MCF 10A (cell line): Measurements from ENCODE around the gene PGGHG. TPM values are rescaled to one million over a fixed set of nuclear protein-coding genes. Genes with fewer than 3 reads are reported as not detected.

ENCODE experiments used
- BruUV-seq: library from RNA; stranded (reverse); fragments of 400-500 nt; replicated peaks from 2 replicates; lab custom pipeline; 2021; lab: Mats Ljungman, UMichigan
- CTCF ChIA-PET: fragments of 300-600 bp; sonication (Branson Sonifier 250); formaldehyde crosslinking; extraction: SDS; loops from one replicate; lab custom pipeline; 2021; ENCODE audit warnings: antibody characterized with exemption, inconsistent platforms; lab: Yijun Ruan, JAX
- POLR2A ChIA-PET: fragments of 300-600, 350-650 bp; sonication (Branson Sonifier 250); formaldehyde crosslinking; extraction: SDS; loops from one replicate; lab custom pipeline; 2020; ENCODE audit warnings: antibody characterized with exemption, inconsistent platforms; lab: Yijun Ruan, JAX
- DNase-seq: peaks from one replicate; pipeline ENCODE4 v3.0.0-alpha.2; 2018; ENCODE audit not compliant: unreplicated experiment
- H3K27ac Mint-ChIP-seq: one replicate; pipeline ENCODE4 v1.8.0; 2022; ENCODE audit warnings: mild to moderate bottlenecking, low read depth, mixed read lengths; ENCODE audit not compliant: unreplicated experiment
- H3K27me3 Mint-ChIP-seq: one replicate; pipeline ENCODE4 v1.8.0; 2022; ENCODE audit warnings: mixed read lengths; ENCODE audit not compliant: insufficient read depth, unreplicated experiment
- H3K36me3 Mint-ChIP-seq: one replicate; pipeline ENCODE4 v1.8.0; 2022; ENCODE audit warnings: mild to moderate bottlenecking, moderate library complexity, mixed read lengths; ENCODE audit not compliant: insufficient read depth, unreplicated experiment
- H3K4me1 Mint-ChIP-seq: one replicate; pipeline ENCODE4 v1.8.0; 2022; ENCODE audit warnings: mixed read lengths; ENCODE audit not compliant: insufficient read depth, unreplicated experiment
- H3K4me3 Mint-ChIP-seq: one replicate; pipeline ENCODE4 v1.8.0; 2022; ENCODE audit warnings: mild to moderate bottlenecking, moderate library complexity, mixed read lengths; ENCODE audit not compliant: unreplicated experiment
- H3K9me3 Mint-ChIP-seq: one replicate; pipeline ENCODE4 v1.8.0; 2022; ENCODE audit warnings: mixed read lengths; ENCODE audit not compliant: unreplicated experiment
- CTCF ChIP-seq: fragments of 200-600 bp; IDR thresholded peaks from one replicate; pipeline ENCODE4 v1.8.0; 2022; ENCODE audit warnings: antibody characterized with exemption, mild to moderate bottlenecking; ENCODE audit not compliant: unreplicated experiment
- intact Hi-C: fragments of 100-400 bp; cut with micrococcal nuclease; formaldehyde crosslinking; loops from 2 replicates; pipeline ENCODE4 v1.14.1; 2022
- total RNA-seq: library from RNA; stranded (reverse); gene quantifications from 2 replicates; pipeline ENCODE4 v1.2.3, GENCODE V29; 2022

PGGHG gene
- total RNA-seq, 1 experiment from 2014 or later = 6.3 TPM

GRCh38 chr11:299081-299891, 10.4 kb downstream of the PGGHG start, which contains the start of gene IFITM5:
TSS of gene IFITM5 (minus strand) at chr11:299526. CDS start at chr11:299490, 36 bp downstream.
- CTCF ChIA-PET = interaction anchor here (0.6 kb wide), 1 partner anchor 10 kb away, joined by 3 read pairs; no protein-coding TSS in a partner anchor
- Mint-ChIP-seq H3K4me3 (no peak within 1 kb of the TSS), H3K9me3 (no peaks in the 10 kb centered on the region), H3K36me3 (no peaks in the 10 kb centered on the region), H3K4me1 (peaks cover 7% of the 10 kb centered on the region), H3K27me3 (no peaks in the 10 kb centered on the region), H3K27ac (no peak within 1 kb of the TSS)
- no peak for DNase-seq
- intact Hi-C loops = no loop called here
- no peak for TF ChIP-seq CTCF
- POLR2A ChIA-PET = interaction anchor here (1.0 kb wide), 1 partner anchor 84 kb away, joined by 3 read pairs; no protein-coding TSS in a partner anchor
- BruUV-seq = no TSS peak

- intact Hi-C loops = no loop called here
- Mint-ChIP-seq H3K4me3 (no peak overlapping the region), H3K27ac (no peak overlapping the region), H3K9me3 (no peaks in the 10 kb centered on the region), H3K27me3 (no peaks in the 10 kb centered on the region), H3K4me1 (peaks cover 7% of the 10 kb centered on the region), H3K36me3 (no peaks in the 10 kb centered on the region)
- no peak for TF ChIP-seq CTCF
- no TSS peak for BruUV-seq
- POLR2A ChIA-PET = interaction anchor here (0.7 to 1.7 kb wide), 3 partner anchors 7 to 13 kb away, joined by 3 read pairs; no protein-coding TSS in a partner anchor
- CTCF ChIA-PET = interaction anchor here (0.8 kb wide), 1 partner anchor 94 kb away, joined by 3 read pairs; no protein-coding TSS in a partner anchor
- DNase-seq = no peak
Measured at GRCh38 chr11:299951-300735, 11.2 kb downstream of the PGGHG start.

- no peak overlapping the region for H3K27ac Mint-ChIP-seq
- no TSS peak for BruUV-seq
- CTCF ChIA-PET = interaction anchor here (0.5 to 5.0 kb wide), 3 partner anchors 13 to 59 kb away, joined by 3 to 68 read pairs (median 3); no protein-coding TSS in a partner anchor
- H3K4me1 Mint-ChIP-seq = peaks cover 13% of the 10 kb centered on the region
- DNase-seq = no peak
- POLR2A ChIA-PET = interaction anchor here (1.8 kb wide), 1 partner anchor 52 kb away, joined by 3 read pairs; no protein-coding TSS in a partner anchor
- H3K9me3 Mint-ChIP-seq = no peaks in the 10 kb centered on the region
- H3K36me3 Mint-ChIP-seq = no peaks in the 10 kb centered on the region
- intact Hi-C loops = no loop called here
- TF ChIP-seq CTCF = no peak
- H3K4me3 Mint-ChIP-seq = no peak overlapping the region
- no peaks in the 10 kb centered on the region for H3K27me3 Mint-ChIP-seq
Measured at GRCh38 chr11:303363-303762, 14.4 kb downstream of the PGGHG start.
